PC-9 (cell line): Measurements from ENCODE around the gene MRPL41.

Source experiments
- CTCF ChIP-seq: fragments of 200-600 bp; sonication (generic); conservative IDR thresholded peaks from 2 replicates; pipeline ENCODE4 v1.6.1; 2017; ENCODE audit warnings: mixed run types, antibody characterized with exemption, mild to moderate bottlenecking, moderate library complexity
- EZH2 ChIP-seq: fragments of 200-600 bp; sonication (generic); IDR thresholded peaks from 2 replicates; pipeline ENCODE4 v1.8.0; 2017; ENCODE audit warnings: antibody characterized with exemption, low read depth

GRCh38 chr9:137554349-137554748 is 2.7 kb downstream of the MRPL41 start:
- TF ChIP-seq CTCF (no peak), EZH2 (no peak)
